Neural crest cell (in vitro differentiated cells): Measurements from ENCODE around the gene CD19. TPM values are rescaled to one million over a fixed set of nuclear protein-coding genes. Genes with fewer than 3 reads are reported as not detected.
"Not testable (repeated sequence)": the region's sequence is repeated elsewhere in the genome, so short reads cannot be mapped to it uniquely, and the experiment has no call there.

ENCODE experiments used
- DNase-seq: peaks from one replicate; pipeline ENCODE4 v3.0.0; 2021; ENCODE audit warnings: low read depth, mixed read lengths, low spot score
- H3K27ac Mint-ChIP-seq: one replicate; pipeline ENCODE4 v1.8.0; 2021; ENCODE audit warnings: mild to moderate bottlenecking, mixed read lengths; ENCODE audit not compliant: unreplicated experiment
- H3K27me3 Mint-ChIP-seq: 2 replicates; pipeline ENCODE4 v1.8.0; 2021; ENCODE audit warnings: low read depth, mild to moderate bottlenecking, mixed read lengths
- H3K36me3 Mint-ChIP-seq: 2 replicates; pipeline ENCODE4 v1.8.0; 2021; ENCODE audit warnings: low read depth, mild to moderate bottlenecking, mixed read lengths
- H3K4me1 Mint-ChIP-seq: 2 replicates; pipeline ENCODE4 v1.8.0; 2021; ENCODE audit warnings: mixed read lengths
- H3K4me3 Mint-ChIP-seq: one replicate; pipeline ENCODE4 v1.8.0; 2021; ENCODE audit warnings: mild to moderate bottlenecking, mixed read lengths
- H3K9me3 Mint-ChIP-seq: 2 replicates; pipeline ENCODE4 v1.8.0; 2021; ENCODE audit warnings: mixed read lengths
- total RNA-seq: library from RNA; stranded (reverse); gene quantifications from 2 replicates; pipeline ENCODE4 v1.2.1, GENCODE V29; 2021
- TF ChIP-seq, protein P1 (sequence below): fragments of 200-600 bp; sonication (generic); conservative IDR thresholded peaks from 2 replicates; pipeline ENCODE4 v1.5.0; 2021; ENCODE audit warnings: antibody characterized with exemption, mild to moderate bottlenecking

CD19 gene
- total RNA-seq, 1 donor from 2014 or later: not detected

GRCh38 chr16:28974007-28974436 lies 42.3 kb downstream of the CD19 start:
- Mint-ChIP-seq H3K27me3 (peaks cover 2% of the 10 kb centered on the region), H3K36me3 (no peaks in the 10 kb centered on the region), H3K9me3 (no peaks in the 10 kb centered on the region), H3K27ac (peak overlapping the region; percentile 98), H3K4me1 (peaks cover 16% of the 10 kb centered on the region), H3K4me3 (peak overlapping the region; percentile 96)
- TF ChIP-seq, protein P1, sequence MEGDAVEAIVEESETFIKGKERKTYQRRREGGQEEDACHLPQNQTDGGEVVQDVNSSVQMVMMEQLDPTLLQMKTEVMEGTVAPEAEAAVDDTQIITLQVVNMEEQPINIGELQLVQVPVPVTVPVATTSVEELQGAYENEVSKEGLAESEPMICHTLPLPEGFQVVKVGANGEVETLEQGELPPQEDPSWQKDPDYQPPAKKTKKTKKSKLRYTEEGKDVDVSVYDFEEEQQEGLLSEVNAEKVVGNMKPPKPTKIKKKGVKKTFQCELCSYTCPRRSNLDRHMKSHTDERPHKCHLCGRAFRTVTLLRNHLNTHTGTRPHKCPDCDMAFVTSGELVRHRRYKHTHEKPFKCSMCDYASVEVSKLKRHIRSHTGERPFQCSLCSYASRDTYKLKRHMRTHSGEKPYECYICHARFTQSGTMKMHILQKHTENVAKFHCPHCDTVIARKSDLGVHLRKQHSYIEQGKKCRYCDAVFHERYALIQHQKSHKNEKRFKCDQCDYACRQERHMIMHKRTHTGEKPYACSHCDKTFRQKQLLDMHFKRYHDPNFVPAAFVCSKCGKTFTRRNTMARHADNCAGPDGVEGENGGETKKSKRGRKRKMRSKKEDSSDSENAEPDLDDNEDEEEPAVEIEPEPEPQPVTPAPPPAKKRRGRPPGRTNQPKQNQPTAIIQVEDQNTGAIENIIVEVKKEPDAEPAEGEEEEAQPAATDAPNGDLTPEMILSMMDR: peak; percentile 72
- DNase-seq: peak; percentile 57

GRCh38 chr16:28974437-28975157 lies 42.8 kb downstream of the CD19 start, which contains the start of gene SPNS1:
SPNS1 (plus strand) TSS chr16:28974778; CDS start chr16:28975152, 374 bp downstream.
- no peaks in the 10 kb centered on the region for H3K36me3 Mint-ChIP-seq
- H3K27me3 Mint-ChIP-seq: peaks cover 2% of the 10 kb centered on the region

DNA sequence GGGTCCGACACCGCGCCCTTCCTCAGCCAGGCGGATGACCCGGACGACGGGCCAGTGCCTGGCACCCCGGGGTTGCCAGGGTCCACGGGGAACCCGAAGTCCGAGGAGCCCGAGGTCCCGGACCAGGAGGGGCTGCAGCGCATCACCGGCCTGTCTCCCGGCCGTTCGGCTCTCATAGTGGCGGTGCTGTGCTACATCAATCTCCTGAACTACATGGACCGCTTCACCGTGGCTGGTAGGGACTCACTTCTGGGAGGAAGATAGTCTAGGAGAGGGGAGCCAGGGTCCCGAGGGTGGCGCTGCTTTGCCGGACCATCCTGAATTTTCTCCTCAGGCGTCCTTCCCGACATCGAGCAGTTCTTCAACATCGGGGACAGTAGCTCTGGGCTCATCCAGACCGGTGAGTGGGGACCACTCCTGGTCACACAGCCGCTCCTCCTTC lies 43.4 kb downstream of the CD19 start:
- peak overlapping the region; percentile 96 for H3K4me3 Mint-ChIP-seq
- H3K27me3 Mint-ChIP-seq: peaks cover 2% of the 10 kb centered on the region
- no peaks in the 10 kb centered on the region for H3K9me3 Mint-ChIP-seq
- DNase-seq: no peak
- H3K36me3 Mint-ChIP-seq: no peaks in the 10 kb centered on the region
- TF ChIP-seq, protein P1: no peak
- H3K27ac Mint-ChIP-seq: no peak overlapping the region
- peaks cover 16% of the 10 kb centered on the region for H3K4me1 Mint-ChIP-seq

More at GRCh38 chr16:28974437-28975157, 42.8 kb downstream of the CD19 start, which contains the start of gene SPNS1:
- H3K4me1 Mint-ChIP-seq: peaks cover 16% of the 10 kb centered on the region
- H3K4me3 Mint-ChIP-seq: peak within 1 kb of the TSS; percentile 96
- TF ChIP-seq, protein P1: no peak
- DNase-seq: peak; percentile 96
- H3K9me3 Mint-ChIP-seq: no peaks in the 10 kb centered on the region
- H3K27ac Mint-ChIP-seq: peak within 1 kb of the TSS; percentile 98

DNA sequence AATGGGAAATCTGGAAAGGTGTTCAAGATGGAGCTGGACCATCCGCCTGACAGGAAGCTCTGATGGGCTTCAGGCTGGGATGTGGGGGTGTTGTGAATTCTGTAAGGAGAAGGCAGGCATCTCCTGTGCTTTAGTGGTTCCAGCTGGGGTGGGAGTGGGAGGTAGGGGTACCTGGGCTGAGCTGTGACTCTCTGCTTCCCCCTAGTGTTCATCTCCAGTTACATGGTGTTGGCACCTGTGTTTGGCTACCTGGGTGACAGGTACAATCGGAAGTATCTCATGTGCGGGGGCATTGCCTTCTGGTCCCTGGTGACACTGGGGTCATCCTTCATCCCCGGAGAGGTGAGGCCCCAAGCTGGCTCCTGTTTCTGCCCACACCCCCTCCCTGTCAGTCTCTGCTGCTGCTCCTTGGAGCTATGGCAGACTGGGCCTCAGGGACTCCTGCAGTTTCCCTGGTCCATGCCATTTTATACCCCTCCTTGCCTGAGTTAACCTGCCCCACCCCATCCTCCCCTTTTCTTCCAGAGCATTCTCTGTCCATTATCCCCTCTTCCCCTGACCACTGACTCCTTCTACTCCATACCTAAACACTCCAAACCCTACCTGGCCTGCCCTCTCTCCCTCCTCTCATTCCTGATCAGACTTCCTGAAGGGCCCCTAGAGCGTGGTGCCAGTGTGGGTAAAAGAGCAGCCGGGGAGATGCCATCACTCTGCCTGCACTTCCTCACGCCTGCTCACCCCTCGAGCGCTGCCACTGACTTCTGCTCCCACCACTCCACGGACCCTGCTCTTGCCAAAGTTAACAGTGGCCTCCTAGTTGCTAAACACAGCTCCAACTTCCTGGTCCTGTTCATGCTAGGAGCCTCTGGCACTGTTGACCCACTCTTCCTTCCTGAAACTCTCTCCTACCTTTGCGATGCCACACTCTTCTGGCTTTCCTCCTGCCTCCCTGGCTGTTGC lies 46.2 kb downstream of the CD19 start:
- TF ChIP-seq, protein P1: peak; percentile 58
- no peak for DNase-seq
- peaks cover 16% of the 10 kb centered on the region for H3K4me1 Mint-ChIP-seq
- H3K9me3 Mint-ChIP-seq: no peaks in the 10 kb centered on the region
- H3K27me3 Mint-ChIP-seq: peaks cover 2% of the 10 kb centered on the region
- no peak overlapping the region for H3K27ac Mint-ChIP-seq
- H3K4me3 Mint-ChIP-seq: peak overlapping the region; percentile 84
- H3K36me3 Mint-ChIP-seq: peaks cover 3% of the 10 kb centered on the region

GRCh38 chr16:28980330-28980729 lies 48.6 kb downstream of the CD19 start:
- peaks cover 10% of the 10 kb centered on the region for H3K36me3 Mint-ChIP-seq
- DNase-seq, H3K4me3 Mint-ChIP-seq, H3K9me3 Mint-ChIP-seq, H3K27ac Mint-ChIP-seq, H3K27me3 Mint-ChIP-seq, H3K4me1 Mint-ChIP-seq: not testable (repeated sequence)
- TF ChIP-seq, protein P1: peak; percentile 36
